ENCODE results near the gene CDC25A. TPM values are rescaled to one million over a fixed set of nuclear protein-coding genes. Genes with fewer than 3 reads are reported as not detected.

The CDC25A gene
- total and polyA plus RNA-seq, 12 donors: 0.57 to 23.6 (median 1.3) TPM

GRCh38 chr3:48186631-48187300, 1.5 kb downstream of the CDC25A start:
- 39 to 45% (median 43%) methylated on average over 7 of the region's 7 CpGs for WGBS, 4 donors
- Histone ChIP-seq H3K27me3 (no peaks in the 10 kb centered on the region), H3K27ac (no peak overlapping the region), H3K36me3 (replicated peaks in 1 of 2) (no peaks in the 10 kb centered on the region), H3K9me3 (replicated peaks in 1 of 3) (no peaks in the 10 kb centered on the region), H3K4me1 (replicated peaks in 1 of 2) (peaks cover 14 to 24% of the 10 kb centered on the region in 2 donors), H3K4me3 (peak overlapping the region in 1 of 4 donors; percentile 60)
- intact Hi-C loops (cut with DNase I): no loop called here
- TF ChIP-seq CTCF (IDR thresholded peaks at IDR 0.05) (no peak), POLR2A (IDR thresholded peaks at IDR 0.05) (no peak)
- no peak for DNase-seq

GRCh38 chr3:48185129-48185528, 3.1 kb downstream of the CDC25A start:
- TF ChIP-seq POLR2A (IDR thresholded peaks at IDR 0.05) (no peak), CTCF (IDR thresholded peaks at IDR 0.05) (no peak)
- H3K27ac ChIP-seq: no peak overlapping the region
- no peak overlapping the region for H3K4me3 ChIP-seq
- intact Hi-C loops (cut with DNase I): no loop called here
- H3K9me3 ChIP-seq (replicated peaks in 1 of 3): no peaks in the 10 kb centered on the region
- 85 to 95% (median 90%) methylated on average over 4 of the region's 4 CpGs for WGBS, 4 donors
- no peaks in the 10 kb centered on the region for H3K27me3 ChIP-seq
- H3K36me3 ChIP-seq (replicated peaks in 1 of 2): no peaks in the 10 kb centered on the region
- DNase-seq: no peak
- peaks cover 14 to 24% of the 10 kb centered on the region in 2 donors for H3K4me1 ChIP-seq (replicated peaks in 1 of 2)

- H3K27ac ChIP-seq: no peak overlapping the region
- H3K4me3 ChIP-seq: no peak overlapping the region
- H3K4me1 ChIP-seq (replicated peaks in 1 of 2): peaks cover 14 to 24% of the 10 kb centered on the region in 2 donors
- no peaks in the 10 kb centered on the region for H3K9me3 ChIP-seq (replicated peaks in 1 of 3)
- TF ChIP-seq CTCF (IDR thresholded peaks at IDR 0.05) (no peak), POLR2A (IDR thresholded peaks at IDR 0.05) (no peak)
- intact Hi-C loops (cut with DNase I): no loop called here
- no peak for DNase-seq
- WGBS, 4 donors: 85 to 92% (median 90%) methylated on average over 2 of the region's 2 CpGs
- H3K27me3 ChIP-seq: no peaks in the 10 kb centered on the region
- no peaks in the 10 kb centered on the region for H3K36me3 ChIP-seq (replicated peaks in 1 of 2)
Observed at GRCh38 chr3:48184299-48184698, 3.9 kb downstream of the CDC25A start.

GRCh38 chr3:48180531-48181253, 7.5 kb downstream of the CDC25A start:
- peaks cover 0 to 15% of the 10 kb centered on the region in 2 donors for H3K36me3 ChIP-seq (replicated peaks in 1 of 2)
- intact Hi-C loops (cut with DNase I): no loop called here
- DNase-seq: no peak
- no peak overlapping the region for H3K27ac ChIP-seq
- TF ChIP-seq POLR2A (IDR thresholded peaks at IDR 0.05) (no peak), CTCF (IDR thresholded peaks at IDR 0.05) (no peak)
- no peaks in the 10 kb centered on the region for H3K27me3 ChIP-seq
- no peaks in the 10 kb centered on the region for H3K9me3 ChIP-seq (replicated peaks in 1 of 3)
- peaks cover 8 to 13% of the 10 kb centered on the region in 2 donors for H3K4me1 ChIP-seq (replicated peaks in 1 of 2)
- H3K4me3 ChIP-seq: no peak overlapping the region
- 86 to 96% (median 94%) methylated on average over 4 to 5 of the region's 5 CpGs for WGBS, 4 donors
